ENCODE measurements around the gene SEC31B.
A peak's percentile ranks its signal among the peaks of the same experiment; 100 is the strongest.

Gene SEC31B

DNA sequence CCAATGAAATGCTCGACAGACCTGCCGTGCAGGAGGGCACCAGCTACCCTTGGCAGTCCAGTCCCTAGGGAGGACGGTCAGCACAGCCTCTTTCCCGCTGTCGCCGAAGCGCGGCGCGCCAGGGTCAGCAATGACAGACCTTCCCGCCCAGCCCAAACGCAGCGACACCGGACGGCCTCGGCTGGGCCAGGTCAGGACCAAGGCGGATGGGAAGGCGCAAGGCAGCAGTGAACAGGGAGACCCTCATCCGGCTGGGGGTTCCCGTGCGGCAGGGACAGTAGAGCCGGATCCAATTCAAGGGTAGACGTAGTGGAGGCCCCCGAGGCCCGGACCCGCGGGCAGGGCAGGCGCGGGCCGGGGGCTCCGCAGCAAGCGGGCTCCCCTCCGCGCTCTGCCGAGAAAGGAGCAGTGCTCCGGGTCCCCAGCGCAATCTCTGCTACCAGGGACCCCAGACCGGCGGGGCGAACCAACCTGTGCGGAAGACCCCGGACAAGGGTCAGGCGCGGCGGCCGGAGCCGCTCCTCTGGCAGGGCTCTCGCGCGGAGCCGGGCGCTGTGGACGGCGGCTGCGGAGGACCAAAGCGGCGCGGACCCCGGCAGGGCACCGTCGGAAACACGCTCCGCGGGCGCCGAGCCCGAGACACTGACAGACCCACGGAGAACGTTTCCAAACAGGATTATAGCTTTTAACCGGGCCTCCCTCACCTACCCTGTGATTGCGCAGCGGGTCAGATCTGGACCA lies at the start of gene SEC31B:
TSS of gene SEC31B (minus strand) at position 551 of the 741 bp plus-strand sequence. CDS start 2,909 bp downstream, outside the sequence.
- DNase-seq (ENCODE audit: low read depth) = no peak
- TF ChIP-seq CTCF (conservative IDR thresholded peaks at IDR 0.05; ENCODE audit: low read depth, low read length) = no peak
- H3K4me3 ChIP-seq (ENCODE audit: low read depth, low read length) = peak within 1 kb of the TSS; percentile 59

DNA sequence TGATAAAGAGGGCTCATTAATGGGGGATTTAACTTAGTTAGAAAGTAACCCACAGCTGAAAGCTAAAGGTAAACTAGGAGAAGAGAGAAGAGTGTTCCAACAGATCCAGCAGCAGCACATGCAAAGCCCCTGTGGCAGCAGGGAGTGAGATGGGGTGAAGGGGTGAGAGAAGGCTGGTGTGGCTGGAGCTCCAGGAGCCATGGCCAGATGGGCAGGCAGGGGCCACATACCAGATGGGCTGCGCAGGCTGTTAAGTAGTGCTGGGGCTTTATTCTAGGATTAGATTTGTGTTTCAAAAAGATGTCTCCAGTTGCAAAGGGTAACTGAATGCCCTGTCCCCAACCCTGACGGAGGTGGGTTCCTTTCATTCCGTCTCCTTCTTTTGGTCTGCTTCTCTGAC lies 49.3 kb upstream of the SEC31B start:
- no peak overlapping the region for H3K4me3 ChIP-seq (ENCODE audit: low read depth, low read length)
- TF ChIP-seq CTCF (conservative IDR thresholded peaks at IDR 0.05; ENCODE audit: low read depth, low read length) = no peak
- no peak for DNase-seq (ENCODE audit: low read depth)

DNA sequence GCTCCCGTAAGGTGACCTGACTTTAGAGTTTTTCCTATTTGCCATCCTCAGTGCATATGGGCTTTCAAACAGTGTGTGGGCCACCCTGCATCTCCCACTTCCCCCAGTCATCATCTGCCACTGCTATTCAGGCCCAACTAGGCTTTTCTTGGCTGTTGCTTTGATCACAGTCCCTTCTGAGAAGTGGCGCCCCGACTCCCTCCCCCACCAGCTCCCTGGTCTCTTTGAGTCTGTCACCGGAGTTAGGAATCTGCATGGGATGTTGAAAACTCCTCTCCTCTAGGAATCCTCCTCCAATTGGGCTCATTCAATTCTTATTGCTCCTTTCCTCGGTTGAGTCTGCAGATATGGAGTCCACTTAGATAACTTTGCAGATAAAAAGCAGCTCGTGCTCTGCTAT lies 48.2 kb upstream of the SEC31B start:
- no peak for TF ChIP-seq CTCF (conservative IDR thresholded peaks at IDR 0.05; ENCODE audit: low read depth, low read length)
- no peak for DNase-seq (ENCODE audit: low read depth)
- H3K4me3 ChIP-seq (ENCODE audit: low read depth, low read length) = no peak overlapping the region

DNA sequence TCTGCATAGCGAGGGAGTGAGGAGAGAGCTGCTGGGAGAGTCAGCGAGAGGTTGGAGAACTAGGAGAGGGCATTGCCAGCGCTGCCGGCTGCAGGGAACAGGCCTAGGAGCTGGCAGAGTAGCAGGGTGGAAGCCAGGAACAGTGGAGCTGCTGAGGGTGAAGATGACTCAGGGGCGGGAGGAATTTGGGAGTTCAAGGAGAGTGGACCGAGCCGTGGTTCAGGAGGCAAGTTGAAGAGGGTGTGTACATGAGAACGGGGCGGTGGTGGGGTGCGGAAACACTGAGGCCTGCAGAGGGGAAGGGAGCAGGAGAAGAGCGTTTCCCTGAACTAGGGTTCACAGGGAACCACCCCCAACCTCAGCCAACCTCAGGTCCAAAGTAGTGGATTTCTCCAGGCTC lies 47.6 kb upstream of the SEC31B start:
- DNase-seq (ENCODE audit: low read depth) = no peak
- H3K4me3 ChIP-seq (ENCODE audit: low read depth, low read length) = no peak overlapping the region
- TF ChIP-seq CTCF (conservative IDR thresholded peaks at IDR 0.05; ENCODE audit: low read depth, low read length) = no peak

DNA sequence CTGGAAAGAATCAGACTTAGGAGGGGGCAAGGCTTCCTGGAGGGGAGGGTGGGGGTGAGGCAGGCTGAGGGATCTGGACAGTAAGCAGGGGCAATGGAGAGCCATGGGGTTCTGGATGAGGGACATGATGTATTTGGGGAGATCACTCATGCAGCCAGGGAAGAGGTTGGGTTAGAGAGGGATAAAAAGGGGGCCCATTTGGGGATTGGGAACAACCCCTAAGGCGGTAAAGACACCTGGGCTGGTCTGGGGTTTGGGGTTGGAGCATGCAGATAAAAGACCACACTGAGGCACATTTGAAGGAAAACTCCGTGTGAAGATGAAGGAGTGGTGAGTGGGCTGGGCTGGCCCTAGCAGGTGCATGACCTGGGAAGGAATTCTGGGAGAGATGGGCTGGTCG lies 46.9 kb upstream of the SEC31B start:
- no peak overlapping the region for H3K4me3 ChIP-seq (ENCODE audit: low read depth, low read length)
- no peak for DNase-seq (ENCODE audit: low read depth)
- TF ChIP-seq CTCF (conservative IDR thresholded peaks at IDR 0.05; ENCODE audit: low read depth, low read length) = no peak

GRCh38 chr10:100565206-100565985 lies 45.7 kb upstream of the SEC31B start:
- no peak overlapping the region for H3K4me3 ChIP-seq (ENCODE audit: low read depth, low read length)
- DNase-seq (ENCODE audit: low read depth) = no peak
- no peak for TF ChIP-seq CTCF (conservative IDR thresholded peaks at IDR 0.05; ENCODE audit: low read depth, low read length)

All from choroid plexus epithelial cell (primary cell).